Prostate gland (tissue), 2 donors: Measurements from ENCODE around the gene ARMC3. TPM values are rescaled to one million over a fixed set of nuclear protein-coding genes. Genes with fewer than 3 reads are reported as not detected.

Experiments used
- DNase-seq: peaks from one replicate; pipeline ENCODE4 v3.0.0-alpha.2; 2019; ENCODE audit warnings: low spot score
- H3K27ac ChIP-seq, 2 donors: fragments of 200-600 bp; sonication (generic); 2 replicates each; pipeline ENCODE4 v1.5.1; 2017 to 2019
- H3K27me3 ChIP-seq: fragments of 200-600 bp; sonication (generic); replicated peaks from 2 replicates; pipeline ENCODE4 v1.5.1; 2019; ENCODE audit not compliant: insufficient read depth
- H3K36me3 ChIP-seq, 2 donors: fragments of 200-600 bp; sonication (generic); 1 replicate in 1 of 2; 2 replicates in 1 of 2; pipeline versions ENCODE4 v1.5.1 to v1.8.1; 2017 to 2019
- H3K4me1 ChIP-seq: fragments of 200-600 bp; sonication (generic); replicated peaks from 2 replicates; pipeline ENCODE4 v1.5.1; 2019
- H3K4me3 ChIP-seq, 2 donors: fragments of 200-600 bp; sonication (generic); 2 replicates each; pipeline ENCODE4 v1.5.1; 2017 to 2019
- H3K9me3 ChIP-seq: fragments of 200-600 bp; sonication (generic); 2 replicates; pipeline ENCODE4 v1.5.1; 2017
- CTCF ChIP-seq, 4 experiments: fragments of 200-600 bp in 2 of 4; fragments of 450-650 bp in 2 of 4; sonication (generic) in 2 of 4; IDR thresholded peaks; 1 replicate in 3 of 4; 2 replicates in 1 of 4; pipeline ENCODE4 v1.5.1; 2016 to 2019; ENCODE audit warnings: antibody characterized with exemption in 4 of 4, mild to moderate bottlenecking in 2 of 4, moderate library complexity in 2 of 4
- POLR2A ChIP-seq: fragments of 450-650 bp; IDR thresholded peaks from one replicate; pipeline ENCODE4 v1.6.1; 2016; ENCODE audit warnings: antibody characterized with exemption, mild to moderate bottlenecking
- POLR2AphosphoS5 ChIP-seq: sonication (generic); formaldehyde crosslinking; IDR thresholded peaks from one replicate; pipeline ENCODE4 v1.6.1; 2017; ENCODE audit warnings: antibody characterized with exemption
- WGBS: methylation state at CpG from one replicate; pipeline ENCODE4 v1.1.5; 2018; 5-methylcytosine and 5-hydroxymethylcytosine counted together
- intact Hi-C: fragments of 100-400 bp; cut with DNase I; formaldehyde crosslinking; loops from one replicate; pipeline ENCODE4 v1.14.2; 2022
- total RNA-seq, 2 donors: library from RNA; depleted of rRNA; stranded (reverse); fragments of >200 nt; gene quantifications; one replicate each; pipeline ENCODE4 v1.1.0, GENCODE V29; 2016

Gene ARMC3
- total RNA-seq, 2 donors from 2014 or later = 5.0 TPM; not detected in 1

DNA sequence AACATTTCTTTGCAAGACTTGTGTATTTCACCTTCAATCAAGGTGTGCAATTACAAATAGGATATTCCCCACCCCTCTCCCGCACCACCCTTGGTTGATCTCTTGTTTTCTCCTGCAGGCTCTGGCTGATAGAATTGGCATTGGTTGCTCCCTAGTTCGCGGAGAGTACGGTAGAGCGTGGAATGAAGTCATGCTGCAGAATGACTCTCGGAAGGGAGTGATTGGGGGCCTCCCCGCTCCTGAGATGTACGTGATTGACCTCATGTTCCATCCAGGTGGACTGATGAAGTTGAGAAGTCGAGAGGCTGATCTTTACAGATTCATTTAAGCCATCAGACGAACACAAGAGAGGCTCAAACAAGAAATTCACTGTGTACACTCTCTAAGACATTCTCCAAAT, 109.3 kb downstream of the ARMC3 start:
- H3K4me1 ChIP-seq = no peaks in the 10 kb centered on the region
- DNase-seq = no peak
- intact Hi-C loops = no loop called here
- H3K9me3 ChIP-seq = no peaks in the 10 kb centered on the region
- no peak overlapping the region for H3K27ac ChIP-seq
- no peak overlapping the region for H3K4me3 ChIP-seq
- no peaks in the 10 kb centered on the region for H3K27me3 ChIP-seq
- TF ChIP-seq POLR2A = no peak
- no peak for TF ChIP-seq POLR2AphosphoS5
- TF ChIP-seq CTCF (IDR thresholded peaks at IDR 0.05) = no peak
- WGBS = 81% methylated on average over 10 of the region's 10 CpGs
- H3K36me3 ChIP-seq = no peaks in the 10 kb centered on the region

GRCh38 chr10:23037561-23037960, 109.7 kb downstream of the ARMC3 start:
- H3K4me1 ChIP-seq = no peaks in the 10 kb centered on the region
- 57% methylated on average over 4 of the region's 4 CpGs for WGBS
- H3K9me3 ChIP-seq = no peaks in the 10 kb centered on the region
- H3K27me3 ChIP-seq = no peaks in the 10 kb centered on the region
- H3K4me3 ChIP-seq = no peak overlapping the region
- no peaks in the 10 kb centered on the region for H3K36me3 ChIP-seq
- TF ChIP-seq POLR2A = no peak
- no peak for TF ChIP-seq POLR2AphosphoS5
- no peak for TF ChIP-seq CTCF (IDR thresholded peaks at IDR 0.05)
- DNase-seq = no peak
- intact Hi-C loops = no loop called here
- H3K27ac ChIP-seq = no peak overlapping the region

DNA sequence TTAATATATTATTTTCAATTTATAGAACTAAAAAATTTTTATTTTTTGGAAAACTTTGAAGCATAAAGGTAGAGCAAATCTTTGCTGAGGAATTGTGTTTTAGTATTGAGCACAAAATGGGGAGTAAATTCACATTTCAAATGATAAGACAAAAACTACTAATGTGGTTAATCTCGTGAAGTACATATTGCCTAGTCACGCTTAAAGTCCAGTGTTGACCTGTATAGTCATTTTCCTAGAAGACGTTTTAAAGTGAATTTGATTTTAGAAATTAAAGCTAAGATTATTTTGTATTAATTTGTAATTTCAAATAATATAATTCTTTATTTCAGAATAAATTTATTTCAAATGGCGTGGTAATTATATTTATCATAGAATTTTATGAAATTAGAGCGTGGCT, 110.3 kb downstream of the ARMC3 start:
- intact Hi-C loops = no loop called here
- 93% methylated on average over 5 of the region's 5 CpGs for WGBS

GRCh38 chr10:23040002-23040401, 112.1 kb downstream of the ARMC3 start:
- TF ChIP-seq POLR2A = no peak
- no peak for TF ChIP-seq POLR2AphosphoS5
- no peak for TF ChIP-seq CTCF (IDR thresholded peaks at IDR 0.05)
- no peaks in the 10 kb centered on the region for H3K4me1 ChIP-seq
- no peak overlapping the region for H3K27ac ChIP-seq
- 94% methylated on average over 2 of the region's 2 CpGs for WGBS
- no peak for DNase-seq
- H3K4me3 ChIP-seq = no peak overlapping the region
- no peaks in the 10 kb centered on the region for H3K9me3 ChIP-seq
- H3K27me3 ChIP-seq = no peaks in the 10 kb centered on the region
- intact Hi-C loops = no loop called here
- no peaks in the 10 kb centered on the region for H3K36me3 ChIP-seq

More for the DNA sequence above, 110.3 kb downstream of the ARMC3 start:
- Histone ChIP-seq H3K27me3 (no peaks in the 10 kb centered on the region), H3K36me3 (no peaks in the 10 kb centered on the region), H3K9me3 (no peaks in the 10 kb centered on the region), H3K27ac (no peak overlapping the region), H3K4me1 (no peaks in the 10 kb centered on the region), H3K4me3 (no peak overlapping the region)
- TF ChIP-seq CTCF (IDR thresholded peaks at IDR 0.05) (no peak), POLR2AphosphoS5 (no peak), POLR2A (no peak)
- no peak for DNase-seq

GRCh38 chr10:23046027-23046426, 118.2 kb downstream of the ARMC3 start:
- no peaks in the 10 kb centered on the region for H3K4me1 ChIP-seq
- H3K4me3 ChIP-seq = no peak overlapping the region
- TF ChIP-seq POLR2A (no peak), POLR2AphosphoS5 (no peak), CTCF (IDR thresholded peaks at IDR 0.05) (no peak)
- WGBS = 52% methylated on average over 4 of the region's 4 CpGs
- H3K27ac ChIP-seq = no peak overlapping the region
- no peaks in the 10 kb centered on the region for H3K9me3 ChIP-seq
- H3K36me3 ChIP-seq = no peaks in the 10 kb centered on the region
- intact Hi-C loops = no loop called here
- no peaks in the 10 kb centered on the region for H3K27me3 ChIP-seq
- DNase-seq = no peak
